Activated CD8-positive, alpha-beta memory T cell treated with anti-CD3 and anti-CD28 coated beads, Interleukin-2, amount 50 U/mL, for 1 hour (primary cell): ENCODE measurements around the gene ARHGEF11.

Experiments
- DNase-seq: peaks from one replicate; pipeline ENCODE4 v3.0.0-alpha.2; 2020; ENCODE audit errors: extremely low read depth

Gene ARHGEF11

GRCh38 chr1:157050836-157051235 lies 5.3 kb upstream of the ARHGEF11 start:
- DNase-seq: no peak

GRCh38 chr1:157047062-157047410 lies 1.5 kb upstream of the ARHGEF11 start:
- no peak for DNase-seq

- DNase-seq: no peak
Observed at GRCh38 chr1:157044326-157044725, 1.2 kb downstream of the ARHGEF11 start.

GRCh38 chr1:157043685-157044084 lies 1.9 kb downstream of the ARHGEF11 start:
- DNase-seq: no peak

GRCh38 chr1:157042846-157043245 lies 2.7 kb downstream of the ARHGEF11 start:
- DNase-seq: no peak

GRCh38 chr1:157040802-157041201 lies 4.7 kb downstream of the ARHGEF11 start:
- no peak for DNase-seq

GRCh38 chr1:157035121-157035520 lies 10.4 kb downstream of the ARHGEF11 start:
- DNase-seq: no peak

GRCh38 chr1:157034137-157034800 lies 11.3 kb downstream of the ARHGEF11 start:
- no peak for DNase-seq

GRCh38 chr1:157033357-157033876 lies 12.1 kb downstream of the ARHGEF11 start:
- DNase-seq: no peak

- no peak for DNase-seq
Observed at GRCh38 chr1:157032303-157032702, 13.2 kb downstream of the ARHGEF11 start.

- no peak for DNase-seq
Observed at GRCh38 chr1:157030728-157031127, 14.8 kb downstream of the ARHGEF11 start.

- DNase-seq: no peak
Observed at GRCh38 chr1:157028674-157029073, 16.9 kb downstream of the ARHGEF11 start.

- no peak for DNase-seq
Observed at GRCh38 chr1:157025856-157026255, 19.7 kb downstream of the ARHGEF11 start.

- no peak for DNase-seq
Observed at GRCh38 chr1:157025385-157025784, 20.2 kb downstream of the ARHGEF11 start.

GRCh38 chr1:157021688-157022087 lies 23.9 kb downstream of the ARHGEF11 start:
- no peak for DNase-seq

- no peak for DNase-seq
Observed at GRCh38 chr1:157019457-157019856, 26.1 kb downstream of the ARHGEF11 start.

- DNase-seq: no peak
Observed at GRCh38 chr1:157011845-157012244, 33.7 kb downstream of the ARHGEF11 start.

GRCh38 chr1:157008502-157008901 lies 37.0 kb downstream of the ARHGEF11 start:
- DNase-seq: no peak

- DNase-seq: no peak
Observed at GRCh38 chr1:157007306-157007705, 38.2 kb downstream of the ARHGEF11 start.

- DNase-seq: no peak
Observed at GRCh38 chr1:157006676-157007075, 38.9 kb downstream of the ARHGEF11 start.

- no peak for DNase-seq
Observed at GRCh38 chr1:157005965-157006364, 39.6 kb downstream of the ARHGEF11 start.

- DNase-seq: no peak
Observed at GRCh38 chr1:157004806-157005205, 40.7 kb downstream of the ARHGEF11 start.

- DNase-seq: no peak
Observed at GRCh38 chr1:157004327-157004726, 41.2 kb downstream of the ARHGEF11 start.

GRCh38 chr1:157001304-157001703 lies 44.2 kb downstream of the ARHGEF11 start:
- DNase-seq: no peak
